Measurements from ENCODE around the gene STYXL1. TPM values are rescaled to one million over a fixed set of nuclear protein-coding genes. Genes with fewer than 3 reads are reported as not detected.

Gene STYXL1
- total RNA-seq, 1 experiment from 2014 or later = 61.3 TPM

DNA sequence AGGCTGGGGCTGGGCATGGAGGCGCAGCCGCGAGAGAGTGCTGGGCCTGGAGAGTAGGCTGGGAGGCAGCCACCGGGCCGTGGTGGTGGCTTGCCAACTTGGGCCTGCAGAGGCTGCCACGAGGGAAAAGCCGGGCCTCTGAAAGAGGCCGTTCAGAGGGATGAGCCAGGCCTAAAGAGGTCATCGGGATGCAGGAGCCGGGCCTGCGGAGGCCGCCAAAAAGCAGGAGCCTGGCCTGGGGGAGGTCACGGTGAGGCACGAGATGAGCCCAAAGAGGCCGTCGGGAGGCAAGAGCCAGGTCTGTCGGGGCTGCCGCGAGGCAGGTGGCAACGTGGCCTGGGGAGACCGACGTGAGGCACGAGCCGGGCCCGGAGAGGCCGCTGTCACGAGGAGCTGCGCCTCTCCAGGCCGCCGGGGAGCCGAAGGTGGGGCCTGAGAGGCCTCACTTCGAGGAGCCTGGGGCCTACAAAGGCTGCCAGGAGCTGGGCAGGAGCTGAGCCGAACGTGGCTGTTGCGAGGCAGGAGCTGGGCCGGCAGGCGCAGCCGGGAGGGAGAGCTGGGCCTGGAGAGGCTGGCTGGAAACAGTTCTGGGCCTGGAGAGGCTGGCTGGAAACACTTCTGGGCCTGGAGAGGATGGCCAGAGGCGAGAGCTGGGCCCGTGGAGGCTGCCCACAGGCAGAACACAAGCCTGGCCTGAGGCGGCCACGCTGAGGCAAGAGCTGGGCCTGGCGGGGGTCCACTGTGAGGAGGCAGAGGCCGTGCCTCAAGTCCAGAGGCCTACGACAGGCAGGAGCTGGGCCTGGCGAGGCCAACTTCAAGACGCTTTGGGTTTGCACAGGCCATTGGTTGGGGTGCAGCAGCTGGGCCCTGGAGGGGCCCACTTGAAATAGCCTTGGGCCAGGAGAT, 24.7 kb upstream of the STYXL1 start:
- Histone ChIP-seq H3F3A (ENCODE audit: low read length, unreplicated experiment) (peaks cover 1% of the 10 kb centered on the region), H2AFZ (ENCODE audit: low read length) (no peak overlapping the region), H3K9ac (ENCODE audit: low read length) (no peak overlapping the region), H3K27ac (ENCODE audit: low read length) (no peak overlapping the region), H3K27me3 (ENCODE audit: low read length) (no peaks in the 10 kb centered on the region), H3K79me2 (ENCODE audit: low read length) (no peaks in the 10 kb centered on the region), H3K4me1 (ENCODE audit: insufficient read depth, low read length) (peaks cover 27% of the 10 kb centered on the region), H3K36me3 (ENCODE audit: low read depth, low read length) (no peaks in the 10 kb centered on the region), H3K9me3 (ENCODE audit: low read length) (no peaks in the 10 kb centered on the region), H3K4me2 (ENCODE audit: low read length) (no peak overlapping the region), H3K4me3 (ENCODE audit: low read length) (no peak overlapping the region), H4K20me1 (ENCODE audit: low read length) (no peaks in the 10 kb centered on the region), H3K9me2 (replicated peaks; ENCODE audit: low read length) (no peaks in the 10 kb centered on the region)
- DNase-seq (no peak), ATAC-seq (no peak)
- BruUV-seq (replicated peaks) = no TSS peak
- CTCF ChIA-PET = no interaction called here
- TF ChIP-seq EZH2phosphoT487 (IDR thresholded peaks at IDR 0.05; ENCODE audit: borderline replicate concordance, low read length) (no peak), EZH2 (IDR thresholded peaks at IDR 0.05; ENCODE audit: low read length, unreplicated experiment) (no peak)
- TF ChIP-seq, protein P1, sequence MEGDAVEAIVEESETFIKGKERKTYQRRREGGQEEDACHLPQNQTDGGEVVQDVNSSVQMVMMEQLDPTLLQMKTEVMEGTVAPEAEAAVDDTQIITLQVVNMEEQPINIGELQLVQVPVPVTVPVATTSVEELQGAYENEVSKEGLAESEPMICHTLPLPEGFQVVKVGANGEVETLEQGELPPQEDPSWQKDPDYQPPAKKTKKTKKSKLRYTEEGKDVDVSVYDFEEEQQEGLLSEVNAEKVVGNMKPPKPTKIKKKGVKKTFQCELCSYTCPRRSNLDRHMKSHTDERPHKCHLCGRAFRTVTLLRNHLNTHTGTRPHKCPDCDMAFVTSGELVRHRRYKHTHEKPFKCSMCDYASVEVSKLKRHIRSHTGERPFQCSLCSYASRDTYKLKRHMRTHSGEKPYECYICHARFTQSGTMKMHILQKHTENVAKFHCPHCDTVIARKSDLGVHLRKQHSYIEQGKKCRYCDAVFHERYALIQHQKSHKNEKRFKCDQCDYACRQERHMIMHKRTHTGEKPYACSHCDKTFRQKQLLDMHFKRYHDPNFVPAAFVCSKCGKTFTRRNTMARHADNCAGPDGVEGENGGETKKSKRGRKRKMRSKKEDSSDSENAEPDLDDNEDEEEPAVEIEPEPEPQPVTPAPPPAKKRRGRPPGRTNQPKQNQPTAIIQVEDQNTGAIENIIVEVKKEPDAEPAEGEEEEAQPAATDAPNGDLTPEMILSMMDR (conservative IDR thresholded peaks at IDR 0.05; ENCODE audit: low read depth, low read length) = no peak
- intact Hi-C loops (cut with micrococcal nuclease) = no loop called here
- POLR2A ChIA-PET (ENCODE audit: unreplicated experiment) = no interaction called here

DNA sequence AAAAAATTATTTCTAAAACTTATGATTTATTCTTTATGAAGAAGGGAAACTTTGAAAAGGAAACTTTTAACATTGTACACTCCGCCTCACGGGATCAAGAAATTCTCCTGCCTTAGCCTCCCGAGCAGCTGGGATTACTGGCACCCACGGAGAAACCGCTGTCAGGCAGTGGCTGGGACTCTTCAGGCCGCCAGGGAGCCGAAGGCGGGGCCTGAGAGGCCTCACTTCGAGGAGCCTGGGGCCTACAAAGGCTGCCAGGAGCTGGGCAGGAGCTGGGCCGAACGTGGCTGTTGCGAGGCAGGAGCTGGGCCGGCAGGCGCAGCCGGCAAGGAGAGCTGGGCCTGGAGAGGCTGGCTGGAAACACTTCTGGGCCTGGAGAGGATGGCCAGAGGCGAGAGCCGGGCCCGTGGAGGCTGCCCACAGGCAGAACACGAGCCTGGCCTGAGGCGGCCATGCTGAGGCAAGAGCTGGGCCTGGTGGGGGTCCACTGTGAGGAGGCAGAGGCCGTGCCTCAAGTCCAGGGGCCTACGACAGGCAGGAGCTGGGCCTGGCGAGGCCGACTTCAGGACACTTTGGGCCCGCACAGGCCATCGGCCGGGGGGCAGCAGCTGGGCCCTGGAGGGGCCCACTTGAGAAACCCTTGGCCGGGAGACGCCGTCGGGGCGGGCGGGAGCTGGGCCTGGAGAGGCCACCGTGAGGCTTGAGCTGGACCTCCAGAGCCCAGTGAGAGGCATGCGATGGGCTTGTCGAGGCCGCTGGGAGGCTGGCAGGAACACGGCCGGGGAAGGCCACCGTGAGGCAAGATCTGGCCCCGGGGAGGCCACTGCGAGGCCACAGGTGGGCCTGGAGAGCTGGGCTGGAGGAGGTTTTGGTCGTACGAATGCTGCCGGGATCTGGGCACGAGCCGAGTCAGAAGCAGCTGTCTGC, 23.8 kb upstream of the STYXL1 start:
- DNase-seq = no peak
- Histone ChIP-seq H3K4me3 (ENCODE audit: low read length) (no peak overlapping the region), H3K36me3 (ENCODE audit: low read depth, low read length) (peaks cover 2% of the 10 kb centered on the region), H3K4me1 (ENCODE audit: insufficient read depth, low read length) (peaks cover 35% of the 10 kb centered on the region), H3K27ac (ENCODE audit: low read length) (no peak overlapping the region), H3K27me3 (ENCODE audit: low read length) (no peaks in the 10 kb centered on the region), H3K4me2 (ENCODE audit: low read length) (no peak overlapping the region), H3F3A (ENCODE audit: low read length, unreplicated experiment) (peaks cover 10% of the 10 kb centered on the region), H3K9me3 (ENCODE audit: low read length) (no peaks in the 10 kb centered on the region), H3K9me2 (replicated peaks; ENCODE audit: low read length) (no peaks in the 10 kb centered on the region), H2AFZ (ENCODE audit: low read length) (no peak overlapping the region), H3K79me2 (ENCODE audit: low read length) (no peaks in the 10 kb centered on the region), H4K20me1 (ENCODE audit: low read length) (no peaks in the 10 kb centered on the region), H3K9ac (ENCODE audit: low read length) (no peak overlapping the region)
- CTCF ChIA-PET = no interaction called here
- TF ChIP-seq EZH2 (IDR thresholded peaks at IDR 0.05; ENCODE audit: low read length, unreplicated experiment) (no peak), EZH2phosphoT487 (IDR thresholded peaks at IDR 0.05; ENCODE audit: borderline replicate concordance, low read length) (no peak)
- TF ChIP-seq, protein P1 (conservative IDR thresholded peaks at IDR 0.05; ENCODE audit: low read depth, low read length) = no peak
- POLR2A ChIA-PET (ENCODE audit: unreplicated experiment) = no interaction called here
- BruUV-seq (replicated peaks) = no TSS peak
- intact Hi-C loops (cut with micrococcal nuclease) = no loop called here
- no peak for ATAC-seq

Data from PC-3 (cell line).